GM12864 (cell line): ENCODE results near the gene NDUFB5.
A peak's percentile ranks its signal among the peaks of the same experiment; 100 is the strongest.

Experiments
- DNase-seq: peaks from one replicate; pipeline ENCODE4 v3.0.0-alpha.2; 2011; ENCODE audit warnings: low read depth
- H3K4me3 ChIP-seq: 2 replicates; pipeline ENCODE4 v1.5.1; 2011; ENCODE audit warnings: mild to moderate bottlenecking, low read depth, low read length, control low read depth
- TF ChIP-seq, protein P1 (sequence below): IDR thresholded peaks from 2 replicates; pipeline ENCODE4 v1.5.1; 2011; ENCODE audit warnings: low read depth, mild to moderate bottlenecking, moderate library complexity, low read length, control low read depth, inconsistent platforms; ENCODE audit errors: missing control alignments

Gene NDUFB5

DNA sequence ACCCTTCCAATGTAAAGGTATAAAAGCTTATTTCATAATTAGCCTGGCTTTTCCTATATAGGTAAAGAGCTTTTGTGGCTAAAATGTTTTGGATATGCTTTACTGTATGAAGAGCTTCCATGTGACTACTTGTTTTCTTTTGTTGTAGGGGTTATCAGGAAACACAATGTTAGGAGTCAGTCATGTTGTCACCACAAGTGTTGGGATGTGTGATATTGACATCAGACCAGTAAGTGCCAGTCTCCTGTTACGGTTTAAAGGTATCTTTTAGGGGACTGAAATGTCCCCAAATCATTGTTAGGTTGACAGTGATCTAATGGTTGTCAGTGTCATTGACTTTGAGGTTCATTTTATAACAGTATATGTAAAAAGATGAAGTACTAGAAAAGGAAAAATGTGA is 23.6 kb upstream of the NDUFB5 start:
- TF ChIP-seq, protein P1, sequence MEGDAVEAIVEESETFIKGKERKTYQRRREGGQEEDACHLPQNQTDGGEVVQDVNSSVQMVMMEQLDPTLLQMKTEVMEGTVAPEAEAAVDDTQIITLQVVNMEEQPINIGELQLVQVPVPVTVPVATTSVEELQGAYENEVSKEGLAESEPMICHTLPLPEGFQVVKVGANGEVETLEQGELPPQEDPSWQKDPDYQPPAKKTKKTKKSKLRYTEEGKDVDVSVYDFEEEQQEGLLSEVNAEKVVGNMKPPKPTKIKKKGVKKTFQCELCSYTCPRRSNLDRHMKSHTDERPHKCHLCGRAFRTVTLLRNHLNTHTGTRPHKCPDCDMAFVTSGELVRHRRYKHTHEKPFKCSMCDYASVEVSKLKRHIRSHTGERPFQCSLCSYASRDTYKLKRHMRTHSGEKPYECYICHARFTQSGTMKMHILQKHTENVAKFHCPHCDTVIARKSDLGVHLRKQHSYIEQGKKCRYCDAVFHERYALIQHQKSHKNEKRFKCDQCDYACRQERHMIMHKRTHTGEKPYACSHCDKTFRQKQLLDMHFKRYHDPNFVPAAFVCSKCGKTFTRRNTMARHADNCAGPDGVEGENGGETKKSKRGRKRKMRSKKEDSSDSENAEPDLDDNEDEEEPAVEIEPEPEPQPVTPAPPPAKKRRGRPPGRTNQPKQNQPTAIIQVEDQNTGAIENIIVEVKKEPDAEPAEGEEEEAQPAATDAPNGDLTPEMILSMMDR: no peak
- H3K4me3 ChIP-seq: no peak overlapping the region
- no peak for DNase-seq

DNA sequence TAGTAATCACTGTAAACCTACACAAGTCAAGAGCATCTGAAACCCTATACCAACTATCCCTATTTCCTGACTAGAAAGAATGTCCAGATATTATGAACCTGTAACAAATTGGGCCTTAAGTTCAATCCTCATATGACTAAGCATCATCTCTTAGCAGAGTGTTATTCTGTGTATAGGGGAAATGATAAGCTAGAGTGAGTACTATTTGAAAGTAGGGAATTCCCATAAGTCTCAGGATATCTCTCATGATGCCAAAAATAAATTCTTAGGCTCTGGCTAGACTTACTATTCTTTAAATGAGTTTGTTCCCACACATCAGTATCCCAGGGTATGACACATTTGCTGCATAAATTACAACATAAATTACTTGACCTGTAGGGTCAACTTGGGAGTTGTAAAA is 15.5 kb upstream of the NDUFB5 start:
- TF ChIP-seq, protein P1: no peak
- no peak overlapping the region for H3K4me3 ChIP-seq
- no peak for DNase-seq

DNA sequence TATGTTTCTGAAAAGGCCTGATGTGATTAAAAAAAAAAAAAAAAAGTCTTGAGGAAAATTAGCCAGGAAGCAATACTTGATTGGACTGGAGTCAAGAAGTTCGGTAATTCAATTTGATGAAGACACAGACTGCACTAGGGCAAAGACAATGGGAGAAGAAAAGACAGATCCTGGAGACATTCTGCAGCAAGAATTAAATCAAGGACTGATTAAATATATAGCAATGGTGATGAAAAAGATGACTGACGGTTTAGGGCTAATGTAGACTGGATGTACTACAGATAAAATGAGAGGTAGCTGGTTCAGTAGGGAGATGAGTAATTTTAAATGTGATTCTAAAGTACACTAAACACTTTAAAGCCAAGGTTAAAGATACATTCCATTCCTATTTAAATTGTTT is 13.9 kb upstream of the NDUFB5 start:
- TF ChIP-seq, protein P1: no peak
- H3K4me3 ChIP-seq: no peak overlapping the region
- DNase-seq: no peak

DNA sequence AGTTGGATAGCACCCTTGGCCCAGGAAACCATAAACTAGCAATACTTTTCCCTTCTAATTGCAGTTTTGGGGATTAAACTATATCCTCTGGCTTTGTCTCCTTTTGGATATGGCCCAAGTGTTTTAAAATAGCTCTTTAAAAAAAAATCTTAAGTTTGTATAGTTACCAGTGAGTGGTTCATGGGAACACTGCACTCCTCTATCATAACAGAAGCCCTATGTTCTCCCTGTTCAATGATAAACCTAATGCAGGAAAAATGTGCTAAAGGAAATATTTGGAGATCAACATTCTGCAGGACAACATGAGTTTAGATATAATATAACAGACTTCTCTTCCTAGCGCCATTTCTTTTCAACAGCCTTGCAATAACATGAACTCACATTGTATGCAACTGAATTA is 13.3 kb upstream of the NDUFB5 start:
- no peak for DNase-seq
- no peak overlapping the region for H3K4me3 ChIP-seq
- TF ChIP-seq, protein P1: no peak

DNA sequence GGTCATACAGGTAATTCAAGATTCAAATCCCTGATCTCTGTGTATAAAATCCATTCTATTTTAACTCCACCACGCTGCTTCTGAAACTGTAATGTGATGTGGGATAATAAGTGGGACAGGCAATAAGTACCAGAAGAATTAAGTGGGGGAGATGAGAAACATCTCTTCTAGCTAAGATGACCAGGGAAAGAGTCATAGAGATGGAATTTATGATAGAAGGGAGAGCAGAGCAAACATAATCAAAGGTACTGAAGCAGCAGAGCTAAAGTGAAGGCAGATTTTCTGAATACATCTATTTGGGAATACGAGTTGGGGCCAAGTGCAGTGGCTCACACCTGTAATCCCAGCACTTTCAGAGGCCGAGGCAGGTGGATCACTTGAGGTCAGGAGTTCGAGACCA is 5.1 kb upstream of the NDUFB5 start:
- TF ChIP-seq, protein P1: no peak
- H3K4me3 ChIP-seq: no peak overlapping the region
- no peak for DNase-seq

DNA sequence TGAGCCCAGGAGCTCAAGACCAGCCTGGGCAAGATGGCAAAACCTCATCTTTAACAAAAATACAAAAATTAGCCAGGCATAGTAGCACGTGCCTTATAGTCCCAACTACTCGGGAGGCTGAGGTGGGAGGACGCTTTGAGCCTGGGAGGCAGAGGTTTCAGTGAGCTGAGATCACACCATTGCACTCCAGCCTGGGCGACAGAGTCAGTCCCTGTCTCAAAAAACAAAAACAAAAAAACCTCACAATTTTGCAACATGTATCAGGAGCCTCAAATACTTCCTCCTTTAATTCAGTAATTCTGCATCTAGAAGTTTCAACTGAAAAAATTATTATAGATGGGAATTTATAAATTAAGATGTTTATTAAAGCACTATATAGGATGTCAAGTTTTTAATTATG is 1.3 kb upstream of the NDUFB5 start:
- TF ChIP-seq, protein P1: no peak
- DNase-seq: no peak
- peak overlapping the region; percentile 20; the same call in 1 of the 2 replicates for H3K4me3 ChIP-seq

DNA sequence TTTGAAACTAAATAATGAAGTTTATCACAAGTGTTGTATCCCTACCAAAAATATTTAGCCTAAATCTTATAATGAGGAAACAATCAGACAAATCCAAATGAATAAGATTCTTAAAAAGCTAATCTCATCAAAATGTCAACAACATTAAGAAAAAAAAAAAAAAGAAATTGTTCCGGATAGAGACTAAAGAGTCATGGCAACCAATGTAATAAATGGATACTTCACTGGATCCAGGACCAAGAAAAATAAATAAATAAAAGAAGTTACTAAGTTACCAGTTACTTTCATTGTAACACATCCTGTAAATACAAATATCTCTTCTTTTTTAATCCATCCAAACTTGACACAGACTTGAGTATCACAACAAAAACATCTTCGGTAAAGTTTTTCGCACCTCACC is 763 bp upstream of the NDUFB5 start:
- no peak for DNase-seq
- peak overlapping the region; percentile 89 for H3K4me3 ChIP-seq
- TF ChIP-seq, protein P1: no peak
